H1 (cell line): ENCODE results near the gene DLL4. TPM values are rescaled to one million over a fixed set of nuclear protein-coding genes. Genes with fewer than 3 reads are reported as not detected.

ENCODE experiments used
- CTCF ChIA-PET: fragments of 300-600 bp; sonication (Branson Sonifier 250); formaldehyde crosslinking; loops from one replicate; lab custom pipeline; 2021; ENCODE audit not compliant: partially characterized antibody; lab: Charles Lee
- POLR2A ChIA-PET: fragments of 300-600 bp; sonication (Branson Sonifier 250); formaldehyde crosslinking; loops from one replicate; lab custom pipeline; 2021; ENCODE audit warnings: inconsistent platforms; ENCODE audit not compliant: partially characterized antibody; lab: Charles Lee
- DNase-seq, 2 experiments: peaks; one replicate each; pipeline versions ENCODE4 v3.0.0 to v3.0.0-alpha.2; 2010 to 2022; ENCODE audit warnings: low spot score in 2 of 2, low read depth in 1 of 2, mixed read lengths in 1 of 2
- FAIRE-seq: peaks from 2 replicates; lab custom pipeline; 2011; peaks lifted over from hg19 to GRCh38; lab: Jason Lieb, UNC
- H2AFZ ChIP-seq: 2 replicates; pipeline ENCODE4 v1.8.1; 2012; ENCODE audit warnings: low read length, inconsistent platforms
- H2AK5ac ChIP-seq: 2 replicates; pipeline ENCODE4 v1.6.1; 2013; ENCODE audit warnings: low read depth, low read length
- H2BK120ac ChIP-seq: replicated peaks from 2 replicates; pipeline ENCODE3; 2013; ENCODE audit warnings: low read depth, low read length, inconsistent platforms
- H2BK12ac ChIP-seq: 2 replicates; pipeline ENCODE4 v1.6.1; 2013; ENCODE audit warnings: low read depth, low read length
- H2BK15ac ChIP-seq: 2 replicates; pipeline ENCODE4 v1.6.1; 2013; ENCODE audit warnings: low read length
- H2BK20ac ChIP-seq: 2 replicates; pipeline ENCODE4 v1.6.1; 2013; ENCODE audit warnings: low read length
- H2BK5ac ChIP-seq: 2 replicates; pipeline ENCODE4 v1.6.1; 2013; ENCODE audit warnings: low read depth, low read length
- H3K14ac ChIP-seq: 2 replicates; pipeline ENCODE4 v1.6.1; 2013; ENCODE audit warnings: inconsistent platforms; ENCODE audit not compliant: insufficient read length
- H3K18ac ChIP-seq: 2 replicates; pipeline ENCODE4 v1.6.1; 2013; ENCODE audit warnings: low read length; ENCODE audit errors: extremely low read depth
- H3K23ac ChIP-seq: 2 replicates; pipeline ENCODE4 v1.6.1; 2013; ENCODE audit warnings: inconsistent platforms; ENCODE audit not compliant: insufficient read length
- H3K23me2 ChIP-seq: 2 replicates; pipeline ENCODE4 v1.6.1; 2013; ENCODE audit warnings: low read depth, low read length
- H3K27ac ChIP-seq: 2 replicates; pipeline ENCODE4 v1.6.1; 2011; ENCODE audit warnings: low read depth, low read length, inconsistent platforms
- H3K27me3 ChIP-seq, 4 experiments: replicated peaks in 1 of 4; 1 replicate in 1 of 4; 2 replicates in 3 of 4; pipeline versions ENCODE4 v1.6.1 to v1.8.1; 2011 to 2013; ENCODE audit warnings: low read length in 3 of 4, mild to moderate bottlenecking in 3 of 4, inconsistent platforms in 2 of 4, mixed read lengths in 2 of 4, moderate library complexity in 1 of 4; ENCODE audit not compliant: control insufficient read depth in 3 of 4, insufficient read depth in 3 of 4; ENCODE audit errors: extremely low read depth in 1 of 4
- H3K36me3 ChIP-seq, 4 experiments: 2 replicates each; pipeline versions ENCODE4 v1.6.1 to v1.8.1; 2011 to 2013; ENCODE audit warnings: mild to moderate bottlenecking in 4 of 4, low read length in 3 of 4, moderate library complexity in 2 of 4, control low read depth in 1 of 4, inconsistent platforms in 1 of 4; ENCODE audit not compliant: insufficient read depth in 4 of 4, control insufficient read depth in 2 of 4
- H3K4ac ChIP-seq: replicated peaks from 2 replicates; pipeline ENCODE3; 2013; ENCODE audit warnings: low read length, low read depth, mixed read lengths, inconsistent platforms; ENCODE audit not compliant: insufficient read length
- H3K4me1 ChIP-seq, 4 experiments: replicated peaks in 1 of 4; 1 replicate in 1 of 4; 2 replicates in 3 of 4; pipeline versions ENCODE4 v1.6.1 to v1.8.1; 2011 to 2013; ENCODE audit warnings: low read length in 3 of 4, inconsistent platforms in 2 of 4, mixed read lengths in 1 of 4; ENCODE audit not compliant: insufficient read depth in 4 of 4, control insufficient read depth in 3 of 4
- H3K4me2 ChIP-seq, 2 experiments: 2 replicates each; pipeline versions ENCODE4 v1.6.1 to v1.8.1; 2011 to 2013; ENCODE audit warnings: low read depth in 2 of 2, low read length in 2 of 2, control low read depth in 1 of 2, inconsistent platforms in 1 of 2, mild to moderate bottlenecking in 1 of 2; ENCODE audit not compliant: insufficient read depth in 1 of 2
- H3K4me3 ChIP-seq, 4 experiments: fragments of 200-600, 300-600 bp in 1 of 4; sonication (generic), shearing (Covaris generic), sonication (Bioruptor Twin) in 1 of 4; 2 replicates each; pipeline versions ENCODE4 v1.5.1 to v1.8.1; 2011 to 2016; ENCODE audit warnings: low read length in 4 of 4, low read depth in 3 of 4, control low read depth in 2 of 4, inconsistent platforms in 2 of 4, mild to moderate bottlenecking in 2 of 4, mixed read lengths in 1 of 4, moderate library complexity in 1 of 4; ENCODE audit not compliant: insufficient read depth in 2 of 4; ENCODE audit errors: extremely low read depth in 1 of 4
- H3K56ac ChIP-seq: replicated peaks from 2 replicates; pipeline ENCODE3; 2013; ENCODE audit warnings: low read depth, mild to moderate bottlenecking, mixed read lengths, low read length, inconsistent platforms; ENCODE audit not compliant: insufficient read length
- H3K79me1 ChIP-seq: 2 replicates; pipeline ENCODE4 v1.6.1; 2013; ENCODE audit warnings: low read depth, low read length, control low read depth
- H3K79me2 ChIP-seq, 2 experiments: 2 replicates each; pipeline versions ENCODE4 v1.6.1 to v1.8.1; 2012 to 2013; ENCODE audit warnings: low read length in 2 of 2, mild to moderate bottlenecking in 2 of 2, inconsistent platforms in 1 of 2; ENCODE audit not compliant: insufficient read depth in 2 of 2, control insufficient read depth in 1 of 2
- H3K9ac ChIP-seq, 4 experiments: replicated peaks in 1 of 4; 1 replicate in 1 of 4; 2 replicates in 3 of 4; pipeline versions ENCODE4 v1.6.1 to v1.8.1; 2011 to 2013; ENCODE audit warnings: low read depth in 3 of 4, low read length in 3 of 4, control low read depth in 2 of 4, mild to moderate bottlenecking in 2 of 4, moderate library complexity in 2 of 4, inconsistent platforms in 1 of 4; ENCODE audit errors: extremely low read depth in 1 of 4
- H3K9me3 ChIP-seq, 2 experiments: 2 replicates each; pipeline versions ENCODE4 v1.6.1 to v1.8.1; 2012 to 2013; ENCODE audit warnings: mild to moderate bottlenecking in 2 of 2, moderate library complexity in 2 of 2, control low read depth in 1 of 2, inconsistent platforms in 1 of 2, low read depth in 1 of 2, low read length in 1 of 2, mixed read lengths in 1 of 2; ENCODE audit not compliant: insufficient read depth in 2 of 2
- H4K20me1 ChIP-seq, 2 experiments: replicated peaks in 1 of 2; 2 replicates each; pipeline versions ENCODE3 to v1.8.1; 2011 to 2013; ENCODE audit warnings: inconsistent platforms in 2 of 2, low read length in 2 of 2, mild to moderate bottlenecking in 1 of 2; ENCODE audit not compliant: insufficient read depth in 2 of 2, control insufficient read depth in 1 of 2
- H4K5ac ChIP-seq: 2 replicates; pipeline ENCODE4 v1.6.1; 2013; ENCODE audit warnings: low read length, low read depth, mixed read lengths, inconsistent platforms; ENCODE audit not compliant: insufficient read length
- H4K8ac ChIP-seq: 2 replicates; pipeline ENCODE4 v1.8.0; 2013; ENCODE audit warnings: mild to moderate bottlenecking, moderate library complexity, low read length, inconsistent platforms; ENCODE audit not compliant: insufficient read depth; ENCODE audit errors: extremely low read depth
- H4K91ac ChIP-seq: replicated peaks from 2 replicates; pipeline ENCODE3; 2013; ENCODE audit warnings: low read length, mixed read lengths, inconsistent platforms; ENCODE audit not compliant: insufficient read length
- PHF8 ChIP-seq: fragments of 200-600 bp; sonication (generic); conservative IDR thresholded peaks from 2 replicates; pipeline ENCODE4 v1.7.1; 2012; ENCODE audit warnings: low read depth, mild to moderate bottlenecking, inconsistent platforms, low read length, moderate library complexity
- POLR2A ChIP-seq, 2 experiments: IDR thresholded peaks; 1 replicate in 1 of 2; 2 replicates in 1 of 2; pipeline ENCODE4 v1.6.1; 2011; ENCODE audit warnings: low read depth in 2 of 2, low read length in 2 of 2, mild to moderate bottlenecking in 2 of 2; ENCODE audit errors: control extremely low read depth in 1 of 2
- SAP30 ChIP-seq: fragments of 300-600 bp; sonication (generic); IDR thresholded peaks from 2 replicates; pipeline ENCODE4 v1.7.1; 2012; ENCODE audit warnings: low read length, moderate library complexity, mild to moderate bottlenecking, inconsistent platforms; ENCODE audit not compliant: insufficient read depth, insufficient replicate concordance
- SIN3A ChIP-seq, 2 experiments: IDR thresholded peaks in 1 of 2; conservative IDR thresholded peaks in 1 of 2; 2 replicates each; pipeline ENCODE4 v1.6.1; 2011 to 2012; ENCODE audit warnings: low read length in 2 of 2, improper control_type of control experiment in 1 of 2, low read depth in 1 of 2, mild to moderate bottlenecking in 1 of 2
- SIX5 ChIP-seq: IDR thresholded peaks from 2 replicates; pipeline ENCODE4 v1.6.1; 2011; ENCODE audit warnings: mild to moderate bottlenecking, low read depth, low read length
- WGBS, 2 experiments: shearing (Covaris generic) in 1 of 2; methylation state at CpG; one replicate each; pipeline versions ENCODE4 v1.1.6 to v1.1.7; 2013 to 2015; ENCODE audit warnings: low lambda C conversion rate in 2 of 2, mixed read lengths in 2 of 2, inconsistent platforms in 1 of 2, low coverage in 1 of 2, missing lambda C conversion rate in 1 of 2; ENCODE audit not compliant: insufficient replicate concordance in 2 of 2, insufficient coverage in 1 of 2, insufficient read length in 1 of 2; ENCODE audit errors: extremely low coverage in 1 of 2, missing lambda C conversion rate in 1 of 2; 5-methylcytosine and 5-hydroxymethylcytosine counted together
- polyA plus RNA-seq, 7 experiments: library from polyadenylated mRNA; depleted of rRNA in 3 of 7; stranded (reverse) in 5 of 7; unstranded in 2 of 7; fragments of >200 nt in 5 of 7; fragments of 200-250 nt in 2 of 7; gene quantifications; 1 replicate in 5 of 7; 2 replicates in 1 of 7; 4 replicates in 1 of 7; pipeline versions ENCODE4 v1.2.1 to v1.2.3, GENCODE V29; 2011 to 2013; ENCODE audit warnings: missing spikeins in 2 of 7, mixed read lengths in 2 of 7
- total RNA-seq: library from RNA; stranded (reverse); fragmentation: NEBNext Ultra II Directional; extraction: Animal tissue kit (Norgen Biotek cat#: 25700); gene quantifications from 2 replicates; pipeline ENCODE4 v1.2.1, GENCODE V29; 2021

The DLL4 gene
- total and polyA plus RNA-seq, 2 of the 8 experiments (the other 6 are each of a cell fraction or from before 2014, with no cell fraction given), result 0.23 to 0.60 TPM

GRCh38 chr15:40953713-40954074, 24.6 kb downstream of the DLL4 start:
- ChIA-PET CTCF (interaction anchor here (0.7 to 33.1 kb wide), 17 partner anchors 8 to 225 kb away, joined by 3 to 590 read pairs (median 6); partner anchors contain the start of genes DLL4 and VPS18), POLR2A (interaction anchor here (0.6 to 43.8 kb wide), 46 partner anchors 2 to 489 kb away, joined by 3 to 1505 read pairs (median 4); partner anchors contain the start of genes CHAC1, CHP1, DLL4 and EXD1)
- no peak overlapping the region; the same call in 1 of the 2 replicates for H2AK5ac ChIP-seq
- DNase-seq (no peak), FAIRE-seq (no peak)
- H3K27ac ChIP-seq, result peak overlapping the region; percentile 81
- peaks cover 0 to 12% of the 10 kb centered on the region in 2 experiments for H4K20me1 ChIP-seq
- peaks cover 8 to 33% (median 12%) of the 10 kb centered on the region in 4 experiments for H3K36me3 ChIP-seq
- peak overlapping the region; percentile 68; the same call in 1 of the 2 replicates for H3K18ac ChIP-seq
- WGBS, 2 experiments, result 0% methylated on average over 10 of the region's 17 CpGs; no CpG with 5 or more reads in 1 of the 2 experiments
- peak overlapping the region; percentile 87 for H3K4ac ChIP-seq
- peak overlapping the region; percentile 94 for H4K5ac ChIP-seq
- H3K79me2 ChIP-seq, result peaks cover 0 to 28% of the 10 kb centered on the region in 2 experiments; a peak in 2 of 4 replicates
- H3K27me3 ChIP-seq, result no peaks in the 10 kb centered on the region
- H3K23ac ChIP-seq, result no peak overlapping the region
- H2BK120ac ChIP-seq, result no peak overlapping the region
- peak overlapping the region; percentile 94; the same call in 1 of the 2 replicates for H2BK12ac ChIP-seq
- TF ChIP-seq SAP30 (peak; percentile 67), PHF8 (peak; percentile 1; the same call in 1 of the 2 replicates), SIN3A (conservative IDR thresholded peaks at IDR 0.05 in 1 of 2, IDR thresholded peaks at IDR 0.05 in 1 of 2; ENCODE audit: low read depth in 1 of 2, low read length in 2 of 2) (no peak), POLR2A (IDR thresholded peaks at IDR 0.05; ENCODE audit: control extremely low read depth in 1 of 2, low read depth in 2 of 2, low read length in 2 of 2) (peak in 1 of 2 experiments; percentile 63; a peak in 1 of 3 replicates), SIX5 (no peak)
- H4K91ac ChIP-seq, result peak overlapping the region; percentile 68
- H3K9ac ChIP-seq, result peak overlapping the region; percentile 46 to 88 (median 74)
- no peak overlapping the region; the same call in 1 of the 2 replicates for H2BK15ac ChIP-seq
- peak overlapping the region; percentile 84 to 85 for H3K4me2 ChIP-seq
- H3K79me1 ChIP-seq, result no peaks in the 10 kb centered on the region; the same call in 1 of the 2 replicates
- H2BK5ac ChIP-seq, result peak overlapping the region; percentile 97
- no peak overlapping the region for H3K14ac ChIP-seq
- H3K4me1 ChIP-seq, result peaks cover 2 to 18% (median 12%) of the 10 kb centered on the region in 4 experiments
- H2AFZ ChIP-seq, result no peak overlapping the region
- H3K56ac ChIP-seq, result peak overlapping the region; percentile 65
- H3K9me3 ChIP-seq, result no peaks in the 10 kb centered on the region
- peak overlapping the region; percentile 87; the same call in 1 of the 2 replicates for H4K8ac ChIP-seq
- H3K4me3 ChIP-seq, result peak overlapping the region; percentile 74 to 92 (median 82)
- no peak overlapping the region for H2BK20ac ChIP-seq
- peaks cover 10% of the 10 kb centered on the region for H3K23me2 ChIP-seq
